Measurements from ENCODE around the gene RBMS3.

DNA sequence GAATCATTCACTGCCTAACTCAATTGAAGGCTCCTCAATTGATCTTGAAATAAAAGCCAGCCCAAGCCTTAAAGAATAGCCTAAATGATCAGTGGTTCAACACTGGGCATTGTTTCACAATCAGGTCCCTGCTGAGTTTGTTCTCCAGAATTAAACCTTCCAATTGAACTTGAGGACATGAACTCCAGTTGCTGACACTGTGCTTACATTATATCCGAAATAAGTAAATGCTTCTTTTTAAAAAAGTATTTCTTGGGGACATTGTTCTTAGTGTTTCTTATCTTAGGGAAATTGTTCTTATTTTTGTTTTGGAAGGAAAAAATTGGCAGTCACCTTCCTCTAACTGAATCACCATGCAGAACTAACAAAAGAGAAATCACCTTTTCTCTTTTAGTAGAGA is 450.2 kb downstream of the RBMS3 start:
- TF ChIP-seq, protein P1, sequence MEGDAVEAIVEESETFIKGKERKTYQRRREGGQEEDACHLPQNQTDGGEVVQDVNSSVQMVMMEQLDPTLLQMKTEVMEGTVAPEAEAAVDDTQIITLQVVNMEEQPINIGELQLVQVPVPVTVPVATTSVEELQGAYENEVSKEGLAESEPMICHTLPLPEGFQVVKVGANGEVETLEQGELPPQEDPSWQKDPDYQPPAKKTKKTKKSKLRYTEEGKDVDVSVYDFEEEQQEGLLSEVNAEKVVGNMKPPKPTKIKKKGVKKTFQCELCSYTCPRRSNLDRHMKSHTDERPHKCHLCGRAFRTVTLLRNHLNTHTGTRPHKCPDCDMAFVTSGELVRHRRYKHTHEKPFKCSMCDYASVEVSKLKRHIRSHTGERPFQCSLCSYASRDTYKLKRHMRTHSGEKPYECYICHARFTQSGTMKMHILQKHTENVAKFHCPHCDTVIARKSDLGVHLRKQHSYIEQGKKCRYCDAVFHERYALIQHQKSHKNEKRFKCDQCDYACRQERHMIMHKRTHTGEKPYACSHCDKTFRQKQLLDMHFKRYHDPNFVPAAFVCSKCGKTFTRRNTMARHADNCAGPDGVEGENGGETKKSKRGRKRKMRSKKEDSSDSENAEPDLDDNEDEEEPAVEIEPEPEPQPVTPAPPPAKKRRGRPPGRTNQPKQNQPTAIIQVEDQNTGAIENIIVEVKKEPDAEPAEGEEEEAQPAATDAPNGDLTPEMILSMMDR (IDR thresholded peaks at IDR 0.05), result no peak
- TF ChIP-seq POLR2A (IDR thresholded peaks at IDR 0.05), result no peak
